ENCODE data around the gene PCSK1N.

GRCh38 chrX:48854898-48855297 is 19.5 kb upstream of the PCSK1N start:
- TF ChIP-seq CHD2 (IDR thresholded peaks at IDR 0.05; ENCODE audit: low read length, partially characterized antibody) (no peak), MXI1 (IDR thresholded peaks at IDR 0.05; ENCODE audit: low read depth, low read length) (no peak), RAD21 (IDR thresholded peaks at IDR 0.05; ENCODE audit: low read length) (peak; percentile 38), MAX (IDR thresholded peaks at IDR 0.05; ENCODE audit: low read depth) (no peak), CTCF (IDR thresholded peaks at IDR 0.05) (peak; percentile 35; the same call in 1 of the 2 replicates), EZH2phosphoT487 (IDR thresholded peaks at IDR 0.05; ENCODE audit: borderline replicate concordance, low read depth) (no peak), POLR2AphosphoS5 (IDR thresholded peaks at IDR 0.05; ENCODE audit: low read depth, low read length) (no peak), REST (IDR thresholded peaks at IDR 0.05; ENCODE audit: low read depth, low read length) (no peak), TAF1 (IDR thresholded peaks at IDR 0.05; ENCODE audit: borderline replicate concordance, low read depth, low read length) (no peak), SMC3 (IDR thresholded peaks at IDR 0.05; ENCODE audit: low read depth, low read length) (no peak)

Measured in SK-N-SH (cell line).